Activated naive CD4-positive, alpha-beta T cell treated with anti-CD3 and anti-CD28 coated beads, Interleukin-2, amount 50 U/mL, for 72 hours (primary cell): ENCODE data around the gene AGTRAP. TPM values are rescaled to one million over a fixed set of nuclear protein-coding genes. Genes with fewer than 3 reads are reported as not detected.
A peak's percentile ranks its signal among the peaks of the same experiment; 100 is the strongest.

Experiments
- ATAC-seq, 2 donors: fragments of 150-1000 bp; cut with Tn5 transposase; 2 replicates each; pipeline ENCODE4 v1.10.0; 2021; ENCODE audit warnings: mild to moderate bottlenecking in 2 of 2, moderate library complexity in 2 of 2
- DNase-seq, 2 donors: peaks; one replicate each; pipeline ENCODE4 v3.0.0; 2021 to 2022; ENCODE audit warnings: low spot score in 2 of 2
- H3K27ac Mint-ChIP-seq, 2 donors: one replicate each; pipeline ENCODE4 v1.8.0; 2022; ENCODE audit warnings: mild to moderate bottlenecking in 2 of 2, mixed read lengths in 2 of 2
- H3K36me3 Mint-ChIP-seq, 2 donors: one replicate each; pipeline ENCODE4 v1.8.0; 2022; ENCODE audit warnings: mixed read lengths in 2 of 2
- H3K9me3 Mint-ChIP-seq, 2 donors: one replicate each; pipeline ENCODE4 v1.8.0; 2022; ENCODE audit warnings: mixed read lengths in 2 of 2
- total RNA-seq, 2 donors: library from RNA; stranded (reverse); gene quantifications; one replicate each; pipeline ENCODE4 v1.2.3, GENCODE V29; 2022

The AGTRAP gene
- total RNA-seq, 2 donors from 2014 or later: 9.7 to 24.1 TPM

DNA sequence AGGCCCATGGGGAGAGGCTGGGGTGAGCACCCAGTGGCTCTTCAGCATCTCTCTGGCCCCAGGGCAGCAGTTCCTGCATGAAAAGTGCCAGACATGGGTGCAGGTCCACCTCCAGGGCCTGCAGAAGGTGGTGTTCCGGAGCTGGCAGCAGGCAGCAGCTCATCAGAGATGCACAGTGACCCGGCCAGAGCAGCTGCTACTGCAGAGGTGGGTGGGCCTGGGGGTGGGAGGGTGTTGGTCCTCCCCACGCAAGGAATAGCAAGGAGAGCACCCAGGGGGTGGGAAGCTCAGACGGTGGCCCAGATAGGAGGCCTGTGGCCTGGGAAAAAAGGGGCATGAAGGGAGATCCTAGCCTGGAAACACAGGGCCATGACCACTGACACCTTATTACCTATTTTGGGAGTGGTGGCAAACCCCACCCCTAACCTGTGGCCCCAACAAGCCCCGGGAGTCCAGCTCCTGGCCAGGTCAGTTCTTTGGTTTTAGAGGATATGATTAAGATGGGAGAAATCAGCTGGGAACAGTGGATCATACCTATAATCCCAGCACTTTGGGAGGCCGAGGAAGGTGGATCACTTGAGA, 46.3 kb downstream of the AGTRAP start:
- Mint-ChIP-seq H3K9me3 (no peaks in the 10 kb centered on the region), H3K36me3 (no peaks in the 10 kb centered on the region), H3K27ac (no peak overlapping the region)
- DNase-seq: no peak
- ATAC-seq: no peak

DNA sequence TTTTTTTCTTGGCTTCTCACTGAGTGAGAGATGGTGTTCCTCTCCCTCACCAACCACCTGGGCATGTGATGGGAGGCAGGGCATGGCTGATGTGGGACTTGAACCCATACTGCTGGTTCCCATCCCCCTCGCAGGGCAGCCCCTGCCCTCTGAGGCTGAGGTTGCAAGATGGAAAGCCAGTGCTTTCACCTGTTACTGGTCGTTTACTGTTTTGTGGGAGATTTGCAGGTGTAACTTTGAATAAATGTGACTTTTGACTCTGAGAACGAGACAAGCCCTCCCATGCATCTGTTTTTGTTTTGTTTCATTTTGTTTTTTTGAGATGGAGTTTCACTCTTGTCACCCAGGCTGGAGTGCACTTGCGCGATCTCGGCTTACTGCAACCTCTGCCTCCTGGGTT, 47.6 kb downstream of the AGTRAP start:
- Mint-ChIP-seq H3K36me3 (no peaks in the 10 kb centered on the region), H3K9me3 (no peaks in the 10 kb centered on the region), H3K27ac (no peak overlapping the region)
- no peak for ATAC-seq
- no peak for DNase-seq

DNA sequence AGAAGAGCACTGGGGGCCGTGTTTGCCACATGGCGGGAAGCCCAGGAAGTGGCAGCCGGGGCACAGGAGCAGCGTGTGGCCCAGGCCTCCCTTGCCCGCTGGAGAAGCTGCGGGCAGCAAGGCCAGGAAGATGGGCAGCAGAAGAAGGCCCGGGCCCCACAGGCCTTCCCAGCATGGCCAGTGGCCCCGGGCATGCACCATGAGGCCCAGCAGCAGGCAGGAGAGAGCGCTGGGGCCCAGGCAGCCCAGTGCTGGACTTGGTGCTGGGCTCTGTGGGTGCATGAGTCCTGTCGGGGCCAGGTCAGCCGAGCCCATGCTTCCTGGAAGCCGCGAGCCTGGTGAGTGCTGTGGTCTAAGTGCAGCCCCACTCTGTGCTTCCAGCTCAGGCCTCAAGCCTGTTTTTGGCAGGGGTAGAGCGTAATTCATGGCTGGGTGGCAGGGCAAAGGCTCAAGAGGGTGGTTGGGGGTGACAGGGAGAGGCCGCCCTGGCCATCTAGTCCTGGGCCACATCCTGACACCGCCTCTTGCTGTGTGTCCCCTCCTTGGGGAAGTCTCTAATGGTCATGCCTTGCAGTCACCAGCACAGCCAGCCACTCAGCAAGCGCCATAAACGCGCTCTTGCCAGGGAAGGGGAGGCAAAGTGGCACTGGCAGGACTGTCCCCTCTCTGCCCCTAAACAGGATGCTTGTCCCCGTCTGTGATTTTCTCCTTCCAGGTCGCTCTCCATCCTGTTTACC, 48.5 kb downstream of the AGTRAP start:
- no peak for DNase-seq
- Mint-ChIP-seq H3K9me3 (no peaks in the 10 kb centered on the region), H3K27ac (no peak overlapping the region), H3K36me3 (no peaks in the 10 kb centered on the region)
- ATAC-seq: peak; percentile 19 to 21

DNA sequence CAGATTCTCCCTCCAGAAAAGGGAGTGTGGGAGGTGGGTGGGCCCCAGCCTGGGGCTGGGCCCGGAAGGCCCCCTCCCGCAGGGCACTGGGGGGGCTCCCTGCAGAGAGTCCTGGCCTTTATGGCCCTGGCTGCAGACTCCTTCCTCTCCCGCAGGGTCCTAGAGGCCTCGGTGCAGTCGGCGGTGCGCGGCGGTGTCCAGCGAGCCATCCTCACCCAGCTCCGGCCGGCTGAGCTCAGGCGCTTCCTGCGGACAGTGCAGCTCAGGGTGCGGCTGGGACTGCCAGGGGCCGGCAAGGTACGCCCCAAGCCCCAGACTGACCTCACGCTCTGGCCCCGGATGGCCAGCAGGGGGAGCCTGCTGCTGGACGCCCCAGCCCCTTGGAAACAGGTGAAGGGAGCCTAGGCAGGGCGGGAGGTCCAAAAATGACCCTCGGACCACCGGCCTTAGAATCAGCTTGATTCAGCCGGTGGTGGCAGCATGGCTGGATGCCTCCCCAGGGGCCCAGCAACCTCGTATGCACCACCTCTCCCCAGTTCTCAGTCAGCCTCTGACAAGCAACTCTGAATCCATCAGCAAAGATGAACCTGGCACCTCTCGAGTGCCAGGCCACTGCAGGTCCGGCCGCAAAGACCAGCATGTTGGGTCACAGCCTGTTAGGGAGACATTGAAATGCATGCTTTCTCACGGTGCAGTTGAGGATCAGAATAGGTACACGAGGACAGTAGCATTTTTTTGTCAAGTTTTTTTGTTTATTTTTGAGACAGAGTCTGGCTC, 49.2 kb downstream of the AGTRAP start:
- peak; percentile 86 to 93 for ATAC-seq
- no peak overlapping the region for H3K27ac Mint-ChIP-seq
- peak; percentile 62 to 70 for DNase-seq
- H3K9me3 Mint-ChIP-seq: no peaks in the 10 kb centered on the region
- H3K36me3 Mint-ChIP-seq: no peaks in the 10 kb centered on the region

DNA sequence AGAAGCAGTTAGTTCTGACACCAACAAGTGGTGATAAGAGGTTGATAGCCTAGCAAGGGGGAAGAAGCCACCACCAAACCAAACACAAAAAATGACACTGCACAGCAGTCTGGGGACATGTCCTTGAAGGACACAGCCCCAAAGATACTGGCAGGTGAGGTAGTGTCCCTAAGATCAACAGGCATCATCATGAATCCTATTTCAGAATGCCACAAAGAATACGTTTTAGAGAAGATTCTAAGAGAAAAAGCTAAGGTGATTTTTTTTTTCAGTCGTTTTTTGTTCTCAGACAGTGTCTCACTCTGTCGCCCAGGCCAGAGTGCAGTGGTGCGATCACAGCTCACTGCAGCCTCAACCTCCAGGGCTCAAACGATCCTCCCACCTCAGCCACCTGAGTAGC, 50.2 kb downstream of the AGTRAP start:
- H3K27ac Mint-ChIP-seq: no peak overlapping the region
- ATAC-seq (no peak), DNase-seq (no peak)
- H3K36me3 Mint-ChIP-seq: no peaks in the 10 kb centered on the region
- H3K9me3 Mint-ChIP-seq: no peaks in the 10 kb centered on the region

DNA sequence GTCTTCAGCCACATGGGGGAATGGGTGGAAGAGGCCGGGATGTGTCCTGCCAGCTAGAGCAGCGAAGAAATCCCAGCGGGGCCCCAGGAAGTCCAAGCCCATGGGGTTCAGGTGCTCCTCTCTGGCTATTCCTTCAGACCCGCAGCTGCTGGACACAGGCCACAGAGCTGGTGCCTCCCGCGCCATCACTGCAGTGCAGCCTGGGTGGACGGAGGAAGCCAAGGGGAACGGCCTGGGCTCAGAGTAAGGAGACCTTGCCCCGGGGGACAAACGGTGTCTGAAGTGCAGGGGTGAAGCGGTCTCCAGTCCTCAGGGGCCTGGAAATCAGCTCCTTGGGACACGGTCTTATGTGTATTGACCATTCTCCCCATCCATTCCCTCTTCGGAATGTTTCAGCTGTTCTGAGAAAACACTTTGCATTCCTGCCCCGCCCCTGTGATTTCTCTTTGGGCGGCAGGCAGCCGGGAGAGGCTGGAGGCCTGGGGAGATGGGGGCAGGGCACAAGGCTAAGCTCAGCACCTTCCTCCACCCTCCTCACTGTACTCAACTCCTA, 51.4 kb downstream of the AGTRAP start:
- ATAC-seq (no peak), DNase-seq (no peak)
- Mint-ChIP-seq H3K9me3 (no peaks in the 10 kb centered on the region), H3K36me3 (no peaks in the 10 kb centered on the region), H3K27ac (no peak overlapping the region)

DNA sequence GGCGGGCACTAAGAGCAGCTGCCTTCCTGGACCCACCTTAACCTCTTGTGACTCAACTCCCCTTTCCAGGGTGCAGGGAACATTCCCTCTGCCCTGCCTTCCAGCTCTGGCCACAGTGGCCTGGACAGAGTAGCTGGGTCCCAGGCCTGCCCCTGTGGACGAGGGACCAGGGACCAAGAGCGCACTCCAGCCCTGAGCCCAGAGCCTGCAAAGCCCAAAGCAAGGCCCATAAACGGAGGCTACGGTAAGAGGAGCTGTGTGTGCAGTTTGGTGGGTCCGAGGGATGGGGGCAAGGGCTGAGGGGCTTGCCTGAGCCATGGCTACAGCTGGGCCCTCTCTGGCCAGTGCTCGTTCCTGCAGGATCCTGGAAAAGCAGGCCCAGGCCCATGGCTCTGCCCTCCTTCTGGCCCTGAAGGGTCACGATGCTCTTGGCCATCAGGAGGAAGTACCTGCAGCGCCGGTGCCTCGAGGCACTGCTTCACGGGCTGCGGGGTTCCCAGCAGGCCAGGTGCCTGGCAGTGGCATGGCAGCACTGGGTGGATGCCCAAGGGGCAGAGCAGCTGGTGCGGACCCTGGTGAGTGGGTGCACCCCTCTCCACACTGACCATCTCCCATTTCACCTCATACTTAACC, 52.0 kb downstream of the AGTRAP start:
- Mint-ChIP-seq H3K9me3 (no peaks in the 10 kb centered on the region), H3K36me3 (no peaks in the 10 kb centered on the region), H3K27ac (no peak overlapping the region)
- ATAC-seq (no peak), DNase-seq (no peak)

DNA sequence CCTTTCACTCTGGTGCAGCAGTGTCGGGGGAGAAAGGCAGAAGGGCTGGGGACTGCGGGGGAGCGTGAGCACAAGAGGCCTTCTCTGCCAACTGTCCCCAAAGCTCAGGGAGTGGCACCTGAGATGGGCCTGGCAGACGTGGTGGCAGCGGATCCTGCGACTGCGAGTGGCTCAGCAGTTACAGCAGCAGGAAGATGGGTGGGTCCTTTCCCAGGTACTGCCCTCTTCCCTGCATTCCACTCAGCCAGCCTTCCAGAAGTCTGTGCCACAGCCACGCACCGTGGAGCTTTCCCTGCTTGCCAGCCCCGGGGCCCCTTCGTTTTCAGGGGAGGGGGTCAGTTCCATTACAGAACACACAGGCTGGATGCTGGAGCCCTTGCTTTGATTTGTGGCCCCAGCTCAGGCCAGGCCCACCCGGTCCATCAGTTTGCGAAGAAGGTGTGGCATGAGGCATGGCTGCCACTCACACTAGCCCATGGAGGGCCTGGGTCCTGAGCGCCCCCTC, 52.7 kb downstream of the AGTRAP start:
- DNase-seq (no peak), ATAC-seq (no peak)
- H3K36me3 Mint-ChIP-seq: no peaks in the 10 kb centered on the region
- no peaks in the 10 kb centered on the region for H3K9me3 Mint-ChIP-seq
- no peak overlapping the region for H3K27ac Mint-ChIP-seq

DNA sequence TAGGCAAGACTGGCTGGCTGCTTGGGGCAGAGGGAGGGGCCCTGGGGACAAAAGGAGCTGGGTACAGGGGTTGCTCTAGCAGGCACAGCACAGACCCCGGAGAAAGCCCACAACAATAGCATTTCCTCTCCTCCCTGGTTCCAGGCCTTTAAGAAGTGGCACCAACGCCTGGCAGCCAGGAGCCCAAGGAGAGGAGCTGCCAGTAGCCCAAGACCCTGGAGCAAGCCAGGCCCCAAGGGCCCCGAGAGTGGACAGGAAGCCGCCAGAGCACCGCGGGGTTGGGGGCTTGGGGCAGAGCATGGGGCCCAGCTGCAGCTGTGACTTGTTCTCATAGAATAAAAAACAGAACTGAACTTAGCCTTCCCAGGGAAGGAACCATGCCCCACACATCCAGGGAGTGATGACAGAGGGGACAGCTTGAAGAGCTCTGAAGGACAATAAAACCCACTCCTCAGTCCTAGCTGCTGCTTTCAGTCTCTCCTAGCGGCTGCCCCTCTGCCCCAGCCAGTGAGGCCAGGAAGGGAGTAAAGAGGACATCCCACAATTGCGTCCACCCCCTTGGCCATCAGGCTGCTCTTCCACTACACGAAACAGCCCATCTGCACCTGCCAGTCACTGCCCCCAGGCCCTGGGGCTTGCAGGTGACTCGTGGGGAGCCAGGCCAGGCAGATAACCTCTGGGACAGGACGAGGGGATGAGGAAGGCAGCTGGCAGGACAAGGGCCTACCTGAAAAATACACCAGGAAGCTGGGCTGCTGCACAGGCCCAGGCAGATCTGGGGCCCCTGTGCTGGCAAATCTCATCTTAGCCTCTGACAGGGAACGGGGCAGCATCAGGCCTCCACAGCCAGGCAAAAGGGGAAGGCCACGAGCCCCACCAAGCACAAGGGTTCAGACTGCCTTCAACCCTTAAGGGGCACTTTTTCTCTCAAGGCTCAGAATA, 53.5 kb downstream of the AGTRAP start:
- Mint-ChIP-seq H3K9me3 (no peaks in the 10 kb centered on the region), H3K27ac (peak overlapping the region in 1 of 2 donors; percentile 5), H3K36me3 (no peaks in the 10 kb centered on the region)
- no peak for DNase-seq
- ATAC-seq: no peak

DNA sequence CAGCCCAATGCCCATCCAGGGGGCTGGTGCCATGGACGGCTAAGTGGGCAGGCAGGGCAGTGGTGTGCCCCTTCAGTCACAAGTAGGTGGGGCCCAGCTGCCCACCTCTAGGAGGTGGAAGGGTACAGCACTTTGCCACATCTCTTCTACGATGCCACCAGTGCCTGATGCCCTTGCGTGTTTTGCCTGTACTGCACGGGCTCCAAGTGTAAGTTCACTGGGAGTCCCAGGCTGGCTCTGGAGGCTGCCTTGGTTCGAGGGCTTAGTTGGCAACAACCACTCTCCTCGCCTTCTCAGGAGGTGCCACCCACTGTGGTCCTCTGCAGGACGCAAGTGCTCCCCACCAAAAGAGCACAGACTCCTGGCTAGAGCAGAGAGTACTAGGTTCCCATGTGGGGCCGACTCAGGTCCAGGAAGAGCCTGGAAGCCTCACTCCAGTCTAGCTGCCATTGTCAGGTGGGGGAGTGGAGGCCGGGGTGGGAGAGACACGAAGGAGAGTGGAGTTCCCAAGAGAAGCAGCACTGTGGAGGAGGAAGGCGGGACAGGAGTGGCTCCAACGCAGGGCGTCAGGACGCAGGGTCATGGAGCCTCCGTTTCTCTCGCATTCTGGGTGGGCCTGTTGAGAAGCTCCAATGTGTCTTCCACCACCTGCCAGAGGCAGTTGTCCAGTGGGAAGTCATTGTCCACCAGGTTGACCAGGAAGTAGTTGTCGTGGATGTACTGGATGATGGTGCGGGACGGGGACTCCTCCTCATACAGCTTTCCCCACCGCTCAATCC, 54.4 kb downstream of the AGTRAP start:
- Mint-ChIP-seq H3K9me3 (no peaks in the 10 kb centered on the region), H3K27ac (peak overlapping the region; percentile 5 to 76)
- no peak for ATAC-seq

DNA sequence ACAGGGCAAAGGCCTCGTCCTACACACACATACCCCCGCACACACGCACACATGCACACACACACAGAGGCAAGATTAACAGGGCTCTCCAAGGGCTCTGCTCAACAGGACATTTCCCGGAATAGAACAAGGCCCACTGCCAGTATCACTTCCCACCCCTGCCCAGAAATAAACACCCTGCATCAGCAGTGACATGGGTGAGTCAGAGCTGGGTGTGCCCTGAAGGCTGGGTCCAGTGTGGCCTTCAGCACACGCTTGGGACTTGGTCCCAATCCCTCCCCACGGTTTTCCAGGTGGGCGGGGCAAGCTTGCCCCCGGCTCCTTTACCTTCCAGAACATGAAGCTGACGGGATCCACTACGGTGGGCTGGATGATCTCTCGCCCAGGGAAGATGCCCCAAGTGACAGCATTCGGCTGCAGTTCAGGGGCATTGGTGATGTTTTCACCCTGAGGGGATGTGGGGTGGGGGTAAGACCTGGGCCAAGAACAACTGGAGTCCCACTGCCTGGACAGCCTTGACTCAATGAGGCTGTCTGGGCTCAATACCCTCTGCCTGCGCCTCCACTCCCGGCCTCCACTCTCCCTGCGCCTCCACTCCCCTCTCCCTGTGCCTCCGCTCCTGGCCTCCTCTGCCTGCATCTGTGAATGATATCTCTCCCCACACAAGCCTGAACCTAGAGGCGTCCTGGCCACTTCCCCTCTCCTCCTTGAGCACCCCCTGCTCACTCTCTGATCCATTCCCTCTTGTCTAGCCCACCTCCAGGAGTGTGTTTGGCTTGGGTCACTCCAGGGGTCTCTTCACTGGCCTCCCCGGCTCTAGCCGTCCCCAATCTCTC, 55.2 kb downstream of the AGTRAP start:
- ATAC-seq (no peak), DNase-seq (no peak)
- no peaks in the 10 kb centered on the region for H3K36me3 Mint-ChIP-seq
- H3K9me3 Mint-ChIP-seq: no peaks in the 10 kb centered on the region
- peak overlapping the region; percentile 62 to 76 for H3K27ac Mint-ChIP-seq

More for the DNA sequence above, 54.4 kb downstream of the AGTRAP start:
- H3K36me3 Mint-ChIP-seq: no peaks in the 10 kb centered on the region
- DNase-seq: no peak

DNA sequence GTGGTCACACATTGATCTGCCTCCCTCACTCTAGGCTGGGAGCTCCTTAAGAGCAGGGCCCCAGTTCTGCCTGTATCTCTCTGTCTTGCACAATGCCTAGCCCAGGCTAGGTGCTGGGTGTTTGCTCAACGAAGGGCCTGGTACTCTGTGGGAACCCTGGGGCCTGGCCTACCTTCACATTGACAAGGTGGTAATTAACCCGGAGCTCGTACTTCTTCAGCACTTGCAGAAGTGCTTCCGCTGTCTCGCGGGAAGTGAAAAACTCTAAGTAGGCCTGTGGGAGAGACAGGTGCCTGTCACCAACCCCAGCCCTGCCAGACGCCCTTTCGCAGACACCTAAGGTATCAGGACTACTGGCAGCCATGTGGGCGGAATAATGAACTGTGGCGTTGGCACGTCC, 56.2 kb downstream of the AGTRAP start:
- DNase-seq (no peak), ATAC-seq (no peak)
- Mint-ChIP-seq H3K9me3 (no peaks in the 10 kb centered on the region), H3K27ac (peak overlapping the region; percentile 57 to 62), H3K36me3 (no peaks in the 10 kb centered on the region)

DNA sequence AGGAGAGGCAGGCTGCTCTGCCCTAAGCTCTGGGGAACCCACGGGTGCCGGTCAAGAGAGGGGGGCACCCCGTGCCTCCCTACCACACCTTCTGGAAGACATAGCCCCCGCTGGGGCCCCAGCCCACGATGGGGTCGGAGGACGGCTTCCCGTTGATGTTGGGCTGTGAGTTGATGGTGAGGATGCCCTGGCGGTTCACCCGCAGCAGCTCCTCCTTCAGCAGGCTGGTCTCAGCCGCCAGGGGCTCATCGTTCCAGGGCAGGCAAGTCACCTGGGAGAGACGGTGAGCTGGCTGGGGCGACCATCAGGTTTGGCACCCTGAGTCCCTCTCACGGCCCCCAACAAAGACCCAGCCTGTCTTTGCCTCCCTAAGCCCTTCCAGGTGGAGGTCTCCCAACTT, 57.9 kb downstream of the AGTRAP start:
- DNase-seq (no peak), ATAC-seq (no peak)
- no peaks in the 10 kb centered on the region for H3K36me3 Mint-ChIP-seq
- H3K27ac Mint-ChIP-seq: no peak overlapping the region
- H3K9me3 Mint-ChIP-seq: no peaks in the 10 kb centered on the region

DNA sequence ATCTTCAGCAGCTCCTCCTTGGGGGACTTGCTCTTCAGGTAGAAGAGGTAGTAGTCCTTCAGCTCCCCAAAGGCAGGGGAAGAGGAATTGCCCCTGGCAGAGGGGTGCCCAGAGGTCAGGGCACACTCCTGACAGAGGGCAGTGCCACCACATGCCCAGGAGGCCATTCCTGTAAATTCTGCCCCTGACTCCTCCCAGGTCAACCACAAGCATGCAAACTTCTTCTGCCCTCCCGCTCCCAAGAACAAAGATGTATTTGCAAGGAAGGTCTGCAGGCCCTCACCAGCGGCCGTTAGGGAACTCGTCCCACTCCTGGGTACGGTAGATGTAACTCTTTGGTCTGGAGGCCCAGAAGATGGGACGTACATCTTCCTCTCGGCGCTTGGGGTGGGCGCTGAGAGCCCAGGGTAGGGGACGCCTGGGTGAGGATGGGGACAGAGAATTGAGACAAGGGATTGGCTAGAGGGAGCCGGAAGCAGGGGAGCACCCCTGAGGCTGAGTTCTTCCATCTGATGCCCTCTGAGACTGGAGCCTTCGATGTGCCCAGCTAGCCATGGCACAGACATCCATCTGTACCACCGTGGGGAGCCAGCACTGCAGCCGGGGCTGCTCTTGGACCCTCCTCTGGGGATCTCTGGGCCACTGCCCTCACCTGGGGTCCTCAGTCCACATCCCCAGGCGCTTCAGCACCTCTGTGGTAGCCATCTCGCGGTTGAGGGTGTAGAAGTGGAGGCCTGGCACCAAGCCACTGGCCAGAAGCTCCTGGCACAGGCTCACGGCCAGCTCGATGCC, 58.7 kb downstream of the AGTRAP start:
- Mint-ChIP-seq H3K36me3 (no peaks in the 10 kb centered on the region), H3K9me3 (no peaks in the 10 kb centered on the region), H3K27ac (peak overlapping the region in 1 of 2 donors; percentile 26)
- ATAC-seq (no peak), DNase-seq (no peak)
